GM12878 (cell line): ENCODE data around the gene ARL2. TPM values are rescaled to one million over a fixed set of nuclear protein-coding genes. Genes with fewer than 3 reads are reported as not detected.

Experiments
- BCL11A ChIP-seq: IDR thresholded peaks from 2 replicates; pipeline ENCODE4 v1.6.1; 2011; ENCODE audit warnings: low read depth, low read length
- JUNB ChIP-seq: IDR thresholded peaks from 2 replicates; pipeline ENCODE4 v1.6.1; 2016; ENCODE audit warnings: antibody characterized with exemption, mild to moderate bottlenecking
- MTA2 ChIP-seq: fragments of 450-650 bp; IDR thresholded peaks from 2 replicates; pipeline ENCODE4 v1.6.1; 2016; ENCODE audit warnings: low read depth, mild to moderate bottlenecking, moderate library complexity
- MXI1 ChIP-seq: fragments of 150-350 bp; IDR thresholded peaks from 2 replicates; pipeline ENCODE4 v1.6.1; 2011; ENCODE audit warnings: low read depth, mild to moderate bottlenecking, inconsistent platforms, low read length, improper control_type of control experiment
- RAD21 ChIP-seq: IDR thresholded peaks from 2 replicates; pipeline ENCODE4 v1.6.1; 2011; ENCODE audit warnings: mild to moderate bottlenecking, low read depth, low read length, moderate library complexity; ENCODE audit not compliant: insufficient read depth
- polyA plus RNA-seq, 11 experiments: library from polyadenylated mRNA; depleted of rRNA in 4 of 11; unstranded in 6 of 11; stranded (reverse) in 5 of 11; fragments of >200 nt; fragmentation: Nextera tagmentation in 4 of 11; fragmentation: Illumina TruSeq in 1 of 11; extraction: Ambion mirVana in 4 of 11; extraction: Trizol in 1 of 11; gene quantifications; 1 replicate in 1 of 11; 2 replicates in 10 of 11; pipeline versions ENCODE4 v1.2.1 to v1.2.3, GENCODE V29; 2011 to 2016; ENCODE audit warnings: inconsistent platforms in 2 of 11, missing spikeins in 2 of 11, low read depth in 1 of 11
- total RNA-seq, 4 experiments: library from RNA; depleted of rRNA in 3 of 4; stranded (reverse); fragments of >200 nt in 3 of 4; fragmentation: Illumina TruSeq in 1 of 4; extraction: Trizol in 1 of 4; gene quantifications; 2 replicates each; pipeline versions ENCODE4 v1.2.1 to v1.2.3, GENCODE V29; 2013 to 2021
- TF ChIP-seq, protein P1 (sequence below): fragments of 450-650 bp; IDR thresholded peaks from 2 replicates; pipeline ENCODE4 v1.6.1; 2017; ENCODE audit warnings: mild to moderate bottlenecking, moderate library complexity
- TF ChIP-seq, protein P2 (sequence below): fragments of 450-650 bp; IDR thresholded peaks from 2 replicates; pipeline ENCODE4 v1.6.1; 2017; ENCODE audit warnings: antibody characterized with exemption, mild to moderate bottlenecking, moderate library complexity

ARL2 gene
- total and polyA plus RNA-seq, 10 of the 15 experiments (the other 5 are each of a cell fraction or from before 2014, with no cell fraction given), result 4.1 to 138 (median 73.4) TPM

DNA sequence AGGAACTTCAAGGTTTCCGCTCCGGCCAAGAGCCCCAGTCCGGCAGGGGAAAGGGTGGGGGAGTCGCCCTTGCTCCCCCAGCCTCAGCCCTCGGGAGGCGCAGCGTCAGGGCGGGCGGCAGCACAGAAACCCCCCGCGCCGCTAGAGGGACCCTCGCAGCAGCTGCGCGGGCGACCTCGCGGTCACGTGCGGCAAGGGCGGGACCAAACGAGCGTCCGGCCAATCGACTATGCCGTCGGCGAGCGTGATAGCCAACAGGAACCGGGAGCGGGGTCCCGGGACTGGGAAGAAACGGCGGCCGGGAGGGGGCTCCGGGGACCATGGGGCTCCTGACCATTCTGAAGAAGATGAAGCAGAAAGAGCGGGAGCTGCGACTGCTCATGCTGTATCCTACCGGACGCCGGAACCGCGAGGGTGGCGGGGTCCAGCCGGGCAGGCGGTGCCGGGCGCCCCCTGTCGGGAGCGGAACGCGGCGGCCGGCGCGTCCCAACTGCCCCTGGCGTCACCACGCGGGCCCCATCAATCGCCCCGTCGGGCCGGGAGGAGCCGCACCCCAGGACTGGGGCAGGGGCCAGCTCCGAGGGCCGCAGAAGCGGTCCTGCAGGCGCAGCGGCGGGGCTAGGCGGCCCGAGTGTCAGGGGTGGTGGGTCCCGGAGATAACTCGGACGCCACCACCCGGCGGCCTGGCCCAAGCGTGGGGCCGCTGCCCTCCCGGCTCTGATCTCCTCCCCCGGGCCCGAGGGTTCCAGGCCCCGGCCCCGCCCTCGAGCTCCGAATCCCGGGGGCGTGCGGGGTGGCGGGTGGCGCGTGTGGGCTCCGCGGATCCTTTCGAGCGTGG is at the start of gene ARL2 (continued):
- TF ChIP-seq RAD21, result peak; percentile 38
- TF ChIP-seq, protein P1, sequence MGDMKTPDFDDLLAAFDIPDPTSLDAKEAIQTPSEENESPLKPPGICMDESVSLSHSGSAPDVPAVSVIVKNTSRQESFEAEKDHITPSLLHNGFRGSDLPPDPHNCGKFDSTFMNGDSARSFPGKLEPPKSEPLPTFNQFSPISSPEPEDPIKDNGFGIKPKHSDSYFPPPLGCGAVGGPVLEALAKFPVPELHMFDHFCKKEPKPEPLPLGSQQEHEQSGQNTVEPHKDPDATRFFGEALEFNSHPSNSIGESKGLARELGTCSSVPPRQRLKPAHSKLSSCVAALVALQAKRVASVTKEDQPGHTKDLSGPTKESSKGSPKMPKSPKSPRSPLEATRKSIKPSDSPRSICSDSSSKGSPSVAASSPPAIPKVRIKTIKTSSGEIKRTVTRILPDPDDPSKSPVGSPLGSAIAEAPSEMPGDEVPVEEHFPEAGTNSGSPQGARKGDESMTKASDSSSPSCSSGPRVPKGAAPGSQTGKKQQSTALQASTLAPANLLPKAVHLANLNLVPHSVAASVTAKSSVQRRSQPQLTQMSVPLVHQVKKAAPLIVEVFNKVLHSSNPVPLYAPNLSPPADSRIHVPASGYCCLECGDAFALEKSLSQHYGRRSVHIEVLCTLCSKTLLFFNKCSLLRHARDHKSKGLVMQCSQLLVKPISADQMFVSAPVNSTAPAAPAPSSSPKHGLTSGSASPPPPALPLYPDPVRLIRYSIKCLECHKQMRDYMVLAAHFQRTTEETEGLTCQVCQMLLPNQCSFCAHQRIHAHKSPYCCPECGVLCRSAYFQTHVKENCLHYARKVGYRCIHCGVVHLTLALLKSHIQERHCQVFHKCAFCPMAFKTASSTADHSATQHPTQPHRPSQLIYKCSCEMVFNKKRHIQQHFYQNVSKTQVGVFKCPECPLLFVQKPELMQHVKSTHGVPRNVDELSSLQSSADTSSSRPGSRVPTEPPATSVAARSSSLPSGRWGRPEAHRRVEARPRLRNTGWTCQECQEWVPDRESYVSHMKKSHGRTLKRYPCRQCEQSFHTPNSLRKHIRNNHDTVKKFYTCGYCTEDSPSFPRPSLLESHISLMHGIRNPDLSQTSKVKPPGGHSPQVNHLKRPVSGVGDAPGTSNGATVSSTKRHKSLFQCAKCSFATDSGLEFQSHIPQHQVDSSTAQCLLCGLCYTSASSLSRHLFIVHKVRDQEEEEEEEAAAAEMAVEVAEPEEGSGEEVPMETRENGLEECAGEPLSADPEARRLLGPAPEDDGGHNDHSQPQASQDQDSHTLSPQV, result peak; percentile 92
- TF ChIP-seq, protein P2, sequence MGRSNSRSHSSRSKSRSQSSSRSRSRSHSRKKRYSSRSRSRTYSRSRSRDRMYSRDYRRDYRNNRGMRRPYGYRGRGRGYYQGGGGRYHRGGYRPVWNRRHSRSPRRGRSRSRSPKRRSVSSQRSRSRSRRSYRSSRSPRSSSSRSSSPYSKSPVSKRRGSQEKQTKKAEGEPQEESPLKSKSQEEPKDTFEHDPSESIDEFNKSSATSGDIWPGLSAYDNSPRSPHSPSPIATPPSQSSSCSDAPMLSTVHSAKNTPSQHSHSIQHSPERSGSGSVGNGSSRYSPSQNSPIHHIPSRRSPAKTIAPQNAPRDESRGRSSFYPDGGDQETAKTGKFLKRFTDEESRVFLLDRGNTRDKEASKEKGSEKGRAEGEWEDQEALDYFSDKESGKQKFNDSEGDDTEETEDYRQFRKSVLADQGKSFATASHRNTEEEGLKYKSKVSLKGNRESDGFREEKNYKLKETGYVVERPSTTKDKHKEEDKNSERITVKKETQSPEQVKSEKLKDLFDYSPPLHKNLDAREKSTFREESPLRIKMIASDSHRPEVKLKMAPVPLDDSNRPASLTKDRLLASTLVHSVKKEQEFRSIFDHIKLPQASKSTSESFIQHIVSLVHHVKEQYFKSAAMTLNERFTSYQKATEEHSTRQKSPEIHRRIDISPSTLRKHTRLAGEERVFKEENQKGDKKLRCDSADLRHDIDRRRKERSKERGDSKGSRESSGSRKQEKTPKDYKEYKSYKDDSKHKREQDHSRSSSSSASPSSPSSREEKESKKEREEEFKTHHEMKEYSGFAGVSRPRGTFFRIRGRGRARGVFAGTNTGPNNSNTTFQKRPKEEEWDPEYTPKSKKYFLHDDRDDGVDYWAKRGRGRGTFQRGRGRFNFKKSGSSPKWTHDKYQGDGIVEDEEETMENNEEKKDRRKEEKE, result peak; percentile 83
- TF ChIP-seq MXI1, result peak; percentile 84; the same call in 1 of the 2 replicates
- no peak for TF ChIP-seq JUNB
- TF ChIP-seq BCL11A, result no peak
- TF ChIP-seq MTA2, result no peak
- TF ChIP-seq, all 136 proteins: peak for 59
